Activated CD8-positive, alpha-beta T cell treated with anti-CD3 and anti-CD28 coated beads for 36 hours (primary cell): ENCODE measurements around the gene SLC26A2. TPM values are rescaled to one million over a fixed set of nuclear protein-coding genes. Genes with fewer than 3 reads are reported as not detected.

Experiments used
- ATAC-seq: fragments of 200-7000 bp; cut with Tn5 transposase; one replicate; pipeline ENCODE4 v1.10.0; 2021; ENCODE audit warnings: mild to moderate bottlenecking, moderate library complexity
- CTCF ChIA-PET: fragments of 350-600 bp; sonication (Branson Sonifier 250); formaldehyde crosslinking; loops from one replicate; lab custom pipeline; 2021; ENCODE audit warnings: antibody characterized with exemption; lab: Charles Lee
- POLR2A ChIA-PET: fragments of 350-600 bp; sonication (Branson Sonifier 250); formaldehyde crosslinking; loops from one replicate; lab custom pipeline; 2021; ENCODE audit warnings: antibody characterized with exemption; lab: Charles Lee
- DNase-seq: peaks from one replicate; pipeline ENCODE4 v3.0.0-alpha.2; 2020
- H3K27ac Mint-ChIP-seq: one replicate; pipeline ENCODE4 v1.8.0; 2021; ENCODE audit warnings: mild to moderate bottlenecking, mixed read lengths
- H3K27me3 Mint-ChIP-seq: one replicate; pipeline ENCODE4 v1.8.0; 2021; ENCODE audit warnings: mixed read lengths
- H3K36me3 Mint-ChIP-seq: one replicate; pipeline ENCODE4 v1.8.0; 2021; ENCODE audit warnings: low read depth, mixed read lengths
- H3K4me1 Mint-ChIP-seq: one replicate; pipeline ENCODE4 v1.8.0; 2021; ENCODE audit warnings: low read depth, mixed read lengths
- H3K4me3 Mint-ChIP-seq: one replicate; pipeline ENCODE4 v1.8.0; 2021; ENCODE audit warnings: mild to moderate bottlenecking, moderate library complexity, mixed read lengths
- H3K9me3 Mint-ChIP-seq: one replicate; pipeline ENCODE4 v1.8.0; 2021; ENCODE audit warnings: mixed read lengths
- CTCF ChIP-seq: fragments of 200-600 bp; IDR thresholded peaks from one replicate; pipeline ENCODE4 v1.8.0; 2022; ENCODE audit warnings: antibody characterized with exemption, mild to moderate bottlenecking
- intact Hi-C: fragments of 100-400 bp; cut with micrococcal nuclease; formaldehyde crosslinking; loops from one replicate; pipeline ENCODE4 v1.10.0; 2022
- total RNA-seq, 2 experiments: library from RNA; stranded (reverse); gene quantifications; one replicate each; pipeline ENCODE4 v1.2.3, GENCODE V29; 2021

The SLC26A2 gene
- total RNA-seq, 2 experiments from 2014 or later, result 5.0 to 5.3 TPM

GRCh38 chr5:149936700-149937091, 23.9 kb upstream of the SLC26A2 start:
- Mint-ChIP-seq H3K27ac (no peak overlapping the region), H3K9me3 (no peaks in the 10 kb centered on the region), H3K36me3 (no peaks in the 10 kb centered on the region), H3K27me3 (peaks cover 10% of the 10 kb centered on the region), H3K4me1 (no peaks in the 10 kb centered on the region), H3K4me3 (no peak overlapping the region)
- no peak for TF ChIP-seq CTCF
- no peak for ATAC-seq
- no peak for DNase-seq
- intact Hi-C loops, result no loop called here
- ChIA-PET POLR2A (no interaction called here), CTCF (interaction anchor here (1.1 to 4.5 kb wide), 5 partner anchors 9 to 110 kb away, joined by 3 to 27 read pairs (median 3); partner anchors contain the start of gene SLC26A2)

DNA sequence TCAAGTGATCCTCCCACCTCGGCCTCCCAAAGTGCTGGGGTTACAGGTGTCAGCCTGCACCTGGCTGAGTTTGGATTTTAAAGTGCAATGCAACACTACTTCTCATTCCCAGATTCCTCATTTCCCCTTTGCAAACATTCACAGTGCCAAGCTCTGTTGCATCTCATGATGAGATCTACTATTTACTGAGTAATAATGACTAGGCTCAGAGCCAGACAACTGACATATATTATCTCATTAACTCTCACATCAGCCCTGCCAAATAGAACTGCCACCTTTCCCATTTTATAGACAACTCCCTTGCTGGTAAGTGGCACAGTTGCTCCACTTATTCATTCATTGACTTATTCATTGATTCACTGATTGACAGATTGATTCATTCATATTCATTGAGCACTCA, 22.9 kb upstream of the SLC26A2 start:
- H3K27me3 Mint-ChIP-seq, result peaks cover 4% of the 10 kb centered on the region
- H3K4me1 Mint-ChIP-seq, result no peaks in the 10 kb centered on the region
- DNase-seq (no peak), ATAC-seq (no peak)
- intact Hi-C loops, result no loop called here
- no peak for TF ChIP-seq CTCF
- H3K36me3 Mint-ChIP-seq, result no peaks in the 10 kb centered on the region
- ChIA-PET CTCF (interaction anchor here (1.1 to 4.5 kb wide), 2 partner anchors 10 to 23 kb away, joined by 3 to 27 read pairs; partner anchors contain the start of gene SLC26A2), POLR2A (no interaction called here)
- H3K9me3 Mint-ChIP-seq, result no peaks in the 10 kb centered on the region
- H3K4me3 Mint-ChIP-seq, result no peak overlapping the region
- no peak overlapping the region for H3K27ac Mint-ChIP-seq

- H3K27ac Mint-ChIP-seq, result no peak overlapping the region
- no peak for TF ChIP-seq CTCF
- H3K9me3 Mint-ChIP-seq, result no peaks in the 10 kb centered on the region
- H3K4me3 Mint-ChIP-seq, result no peak overlapping the region
- H3K36me3 Mint-ChIP-seq, result no peaks in the 10 kb centered on the region
- ChIA-PET POLR2A (no interaction called here), CTCF (no interaction called here)
- H3K4me1 Mint-ChIP-seq, result no peaks in the 10 kb centered on the region
- ATAC-seq (no peak), DNase-seq (no peak)
- peaks cover 4% of the 10 kb centered on the region for H3K27me3 Mint-ChIP-seq
- intact Hi-C loops, result no loop called here
Observed at GRCh38 chr5:149938279-149938678, 22.3 kb upstream of the SLC26A2 start.

DNA sequence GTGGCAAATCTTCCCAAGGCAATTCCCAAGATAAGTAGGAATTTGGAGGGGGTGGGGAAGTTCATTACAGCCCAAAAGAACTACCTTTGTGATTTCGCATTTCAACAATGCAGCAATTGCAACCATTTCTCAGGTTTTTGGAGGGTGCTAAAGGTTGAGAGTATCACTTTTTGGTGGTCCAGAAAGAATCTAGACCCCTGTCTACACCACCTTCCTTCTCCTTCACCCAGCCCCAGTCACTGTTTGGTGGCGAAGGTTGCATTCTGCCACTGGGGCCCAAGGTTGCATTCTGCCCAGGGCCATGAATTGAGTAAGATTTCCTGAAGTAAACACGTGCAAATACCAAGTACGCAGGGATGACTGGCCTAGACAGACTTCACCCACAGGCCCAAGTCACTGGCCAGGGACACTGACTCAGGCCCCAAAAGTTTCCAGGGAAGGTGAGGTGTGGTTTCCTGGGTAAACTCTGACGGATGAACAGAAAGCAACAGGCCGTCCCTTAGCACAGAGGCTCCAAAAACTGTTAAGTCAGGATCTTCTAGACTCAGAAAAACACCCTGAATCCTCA, 21.7 kb upstream of the SLC26A2 start:
- Mint-ChIP-seq H3K27ac (no peak overlapping the region), H3K27me3 (peaks cover 4% of the 10 kb centered on the region), H3K4me1 (no peaks in the 10 kb centered on the region), H3K9me3 (no peaks in the 10 kb centered on the region), H3K36me3 (no peaks in the 10 kb centered on the region), H3K4me3 (no peak overlapping the region)
- TF ChIP-seq CTCF, result no peak
- ATAC-seq, result no peak
- intact Hi-C loops, result no loop called here
- ChIA-PET POLR2A (no interaction called here), CTCF (interaction anchor here (0.8 to 1.3 kb wide), 3 partner anchors 21 to 86 kb away, joined by 3 to 4 read pairs (median 3); no protein-coding TSS in a partner anchor)
- DNase-seq, result no peak

- Mint-ChIP-seq H3K4me1 (no peaks in the 10 kb centered on the region), H3K36me3 (no peaks in the 10 kb centered on the region), H3K9me3 (no peaks in the 10 kb centered on the region), H3K27me3 (peaks cover 4% of the 10 kb centered on the region), H3K4me3 (no peak overlapping the region), H3K27ac (no peak overlapping the region)
- intact Hi-C loops, result no loop called here
- TF ChIP-seq CTCF, result no peak
- DNase-seq, result no peak
- ChIA-PET POLR2A (no interaction called here), CTCF (interaction anchor here (0.6 to 1.3 kb wide), 5 partner anchors 20 to 216 kb away, joined by 3 to 4 read pairs (median 3); no protein-coding TSS in a partner anchor)
- no peak for ATAC-seq
Observed at GRCh38 chr5:149939546-149939945, 21.0 kb upstream of the SLC26A2 start.
